Caco-2 (cell line): ENCODE data around the gene CCAR1. TPM values are rescaled to one million over a fixed set of nuclear protein-coding genes. Genes with fewer than 3 reads are reported as not detected.

ENCODE experiments used
- BruUV-seq: library from RNA; stranded (reverse); fragments of 400-500 nt; replicated peaks from 2 replicates; lab custom pipeline; 2021; lab: Mats Ljungman, UMichigan
- CTCF ChIA-PET: fragments of 300-600 bp; sonication (Branson Sonifier 250); formaldehyde crosslinking; loops from one replicate; lab custom pipeline; 2022; ENCODE audit warnings: antibody characterized with exemption; lab: Charles Lee
- POLR2A ChIA-PET: fragments of 300-600 bp; sonication (Branson Sonifier 250); formaldehyde crosslinking; loops from one replicate; lab custom pipeline; 2022; ENCODE audit warnings: antibody characterized with exemption; lab: Charles Lee
- DNase-seq, 2 experiments: peaks; one replicate each; pipeline versions ENCODE4 v3.0.0 to v3.0.0-alpha.2; 2020 to 2022
- H3K27me3 ChIP-seq: replicated peaks from 2 replicates; pipeline ENCODE4 v1.6.0; 2011; ENCODE audit warnings: low read length; ENCODE audit not compliant: control insufficient read depth, insufficient read depth
- H3K36me3 ChIP-seq: 2 replicates; pipeline ENCODE4 v1.5.1; 2011; ENCODE audit warnings: low read length; ENCODE audit not compliant: control insufficient read depth, insufficient read depth
- H3K4me1 ChIP-seq: fragments of 250-450 bp; sonication (Bioruptor Pico); 2 replicates; pipeline ENCODE4 v1.5.1; 2020; ENCODE audit warnings: mild to moderate bottlenecking
- H3K4me3 ChIP-seq: 2 replicates; pipeline ENCODE4 v1.5.1; 2011; ENCODE audit warnings: low read depth, mild to moderate bottlenecking, control low read depth, low read length
- H3K9me3 ChIP-seq: fragments of 250-450 bp; sonication (Bioruptor Pico); 2 replicates; pipeline ENCODE4 v1.5.1; 2020; ENCODE audit warnings: mild to moderate bottlenecking, moderate library complexity
- H3K27ac Mint-ChIP-seq: one replicate; pipeline ENCODE4 v1.8.0; 2022; ENCODE audit warnings: mixed read lengths; ENCODE audit not compliant: unreplicated experiment
- H3K27me3 Mint-ChIP-seq: one replicate; pipeline ENCODE4 v1.8.0; 2022; ENCODE audit warnings: mixed read lengths; ENCODE audit not compliant: insufficient read depth, unreplicated experiment
- H3K36me3 Mint-ChIP-seq: one replicate; pipeline ENCODE4 v1.8.0; 2022; ENCODE audit warnings: mild to moderate bottlenecking, mixed read lengths; ENCODE audit not compliant: insufficient read depth, unreplicated experiment
- H3K4me1 Mint-ChIP-seq: one replicate; pipeline ENCODE4 v1.8.0; 2022; ENCODE audit warnings: low read depth, mixed read lengths; ENCODE audit not compliant: unreplicated experiment
- H3K4me3 Mint-ChIP-seq: one replicate; pipeline ENCODE4 v1.8.0; 2022; ENCODE audit warnings: mild to moderate bottlenecking, moderate library complexity, mixed read lengths; ENCODE audit not compliant: unreplicated experiment
- H3K9me3 Mint-ChIP-seq: one replicate; pipeline ENCODE4 v1.8.0; 2022; ENCODE audit warnings: mixed read lengths; ENCODE audit not compliant: unreplicated experiment
- intact Hi-C: fragments of 100-400 bp; cut with micrococcal nuclease; formaldehyde crosslinking; loops from one replicate; pipeline ENCODE4 v1.10.0; 2022; ENCODE audit not compliant: unreplicated experiment
- total RNA-seq: library from RNA; stranded (reverse); gene quantifications from 2 replicates; pipeline ENCODE4 v1.2.3, GENCODE V29; 2022
- TF ChIP-seq, protein P1 (sequence below), 2 experiments: fragments of 200-600 bp in 1 of 2; IDR thresholded peaks; 1 replicate in 1 of 2; 2 replicates in 1 of 2; pipeline versions ENCODE4 v1.5.1 to v1.8.0; 2011 to 2022; ENCODE audit warnings: antibody characterized with exemption in 1 of 2, control low read depth in 1 of 2, inconsistent platforms in 1 of 2, low read depth in 1 of 2, low read length in 1 of 2, mild to moderate bottlenecking in 1 of 2, moderate library complexity in 1 of 2; ENCODE audit not compliant: insufficient read depth in 1 of 2, severe bottlenecking in 1 of 2, unreplicated experiment in 1 of 2

CCAR1 gene
- total RNA-seq, 1 experiment from 2014 or later: 180 TPM

DNA sequence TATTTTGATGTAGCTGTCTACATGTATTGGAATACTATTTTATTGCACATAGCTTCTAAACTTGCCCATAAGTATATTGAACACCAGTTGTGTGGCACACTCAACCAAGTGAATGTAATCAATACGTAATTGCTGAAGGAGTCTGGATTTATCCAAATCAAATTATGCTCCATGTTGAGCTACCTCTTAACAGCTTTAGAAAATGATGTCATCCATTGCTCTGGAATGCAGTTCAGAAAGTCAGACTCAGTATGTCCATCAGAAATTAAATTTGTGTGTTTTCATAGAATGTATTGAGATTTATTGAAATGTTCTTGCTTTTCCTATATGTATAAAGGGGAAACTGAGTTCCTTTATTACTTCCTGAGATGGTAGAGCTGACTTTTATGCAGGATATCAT lies 25.0 kb upstream of the CCAR1 start:
- no TSS peak for BruUV-seq
- H3K9me3 ChIP-seq: no peaks in the 10 kb centered on the region
- TF ChIP-seq, protein P1, sequence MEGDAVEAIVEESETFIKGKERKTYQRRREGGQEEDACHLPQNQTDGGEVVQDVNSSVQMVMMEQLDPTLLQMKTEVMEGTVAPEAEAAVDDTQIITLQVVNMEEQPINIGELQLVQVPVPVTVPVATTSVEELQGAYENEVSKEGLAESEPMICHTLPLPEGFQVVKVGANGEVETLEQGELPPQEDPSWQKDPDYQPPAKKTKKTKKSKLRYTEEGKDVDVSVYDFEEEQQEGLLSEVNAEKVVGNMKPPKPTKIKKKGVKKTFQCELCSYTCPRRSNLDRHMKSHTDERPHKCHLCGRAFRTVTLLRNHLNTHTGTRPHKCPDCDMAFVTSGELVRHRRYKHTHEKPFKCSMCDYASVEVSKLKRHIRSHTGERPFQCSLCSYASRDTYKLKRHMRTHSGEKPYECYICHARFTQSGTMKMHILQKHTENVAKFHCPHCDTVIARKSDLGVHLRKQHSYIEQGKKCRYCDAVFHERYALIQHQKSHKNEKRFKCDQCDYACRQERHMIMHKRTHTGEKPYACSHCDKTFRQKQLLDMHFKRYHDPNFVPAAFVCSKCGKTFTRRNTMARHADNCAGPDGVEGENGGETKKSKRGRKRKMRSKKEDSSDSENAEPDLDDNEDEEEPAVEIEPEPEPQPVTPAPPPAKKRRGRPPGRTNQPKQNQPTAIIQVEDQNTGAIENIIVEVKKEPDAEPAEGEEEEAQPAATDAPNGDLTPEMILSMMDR (IDR thresholded peaks at IDR 0.05; ENCODE audit: insufficient read depth in 1 of 2, low read depth in 1 of 2, low read length in 1 of 2, severe bottlenecking in 1 of 2, unreplicated experiment in 1 of 2): no peak
- Mint-ChIP-seq H3K27ac (no peak overlapping the region), H3K4me1 (no peaks in the 10 kb centered on the region), H3K4me3 (no peak overlapping the region), H3K36me3 (peaks cover 6% of the 10 kb centered on the region), H3K9me3 (no peaks in the 10 kb centered on the region), H3K27me3 (no peaks in the 10 kb centered on the region)
- peaks cover under 1% of the 10 kb centered on the region for H3K36me3 ChIP-seq
- no peaks in the 10 kb centered on the region for H3K27me3 ChIP-seq
- intact Hi-C loops: no loop called here
- POLR2A ChIA-PET: no interaction called here
- no peak overlapping the region for H3K4me3 ChIP-seq
- DNase-seq: no peak
- H3K4me1 ChIP-seq: no peaks in the 10 kb centered on the region
- CTCF ChIA-PET: interaction anchor here (0.6 kb wide), 1 partner anchor 237 kb away, joined by 5 read pairs; no protein-coding TSS in a partner anchor

DNA sequence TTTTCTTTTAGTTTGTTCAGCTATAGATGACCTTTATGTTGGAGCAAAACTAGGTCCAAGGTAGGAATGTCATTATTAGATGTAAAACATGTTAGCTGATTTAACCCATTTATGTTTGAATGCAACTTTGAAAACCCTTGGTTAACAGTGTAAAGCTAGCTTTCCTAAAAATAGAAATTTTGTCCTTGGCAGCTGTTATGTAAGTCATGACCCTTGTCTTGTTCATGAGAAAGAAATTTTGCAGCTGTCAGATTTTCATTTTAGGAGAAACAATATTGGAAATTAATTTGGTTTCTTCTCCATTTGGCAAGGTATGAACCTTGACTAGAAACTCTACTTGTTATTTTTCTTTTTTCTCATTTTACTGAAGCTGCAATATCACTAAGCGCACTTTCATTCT lies 23.9 kb upstream of the CCAR1 start:
- ChIA-PET CTCF (interaction anchor here (0.6 kb wide), 2 partner anchors 23 to 148 kb away, joined by 3 to 5 read pairs; no protein-coding TSS in a partner anchor), POLR2A (interaction anchor here (0.7 kb wide), 1 partner anchor 47 kb away, joined by 3 read pairs; no protein-coding TSS in a partner anchor)
- Mint-ChIP-seq H3K9me3 (no peaks in the 10 kb centered on the region), H3K4me3 (no peak overlapping the region), H3K4me1 (no peaks in the 10 kb centered on the region), H3K36me3 (no peaks in the 10 kb centered on the region), H3K27ac (no peak overlapping the region), H3K27me3 (no peaks in the 10 kb centered on the region)
- H3K4me3 ChIP-seq: no peak overlapping the region
- no peak for DNase-seq
- H3K27me3 ChIP-seq: no peaks in the 10 kb centered on the region
- BruUV-seq: no TSS peak
- TF ChIP-seq, protein P1 (IDR thresholded peaks at IDR 0.05; ENCODE audit: insufficient read depth in 1 of 2, low read depth in 1 of 2, low read length in 1 of 2, severe bottlenecking in 1 of 2, unreplicated experiment in 1 of 2): no peak
- intact Hi-C loops: no loop called here
- no peaks in the 10 kb centered on the region for H3K9me3 ChIP-seq
- H3K4me1 ChIP-seq: no peaks in the 10 kb centered on the region
- H3K36me3 ChIP-seq: no peaks in the 10 kb centered on the region

DNA sequence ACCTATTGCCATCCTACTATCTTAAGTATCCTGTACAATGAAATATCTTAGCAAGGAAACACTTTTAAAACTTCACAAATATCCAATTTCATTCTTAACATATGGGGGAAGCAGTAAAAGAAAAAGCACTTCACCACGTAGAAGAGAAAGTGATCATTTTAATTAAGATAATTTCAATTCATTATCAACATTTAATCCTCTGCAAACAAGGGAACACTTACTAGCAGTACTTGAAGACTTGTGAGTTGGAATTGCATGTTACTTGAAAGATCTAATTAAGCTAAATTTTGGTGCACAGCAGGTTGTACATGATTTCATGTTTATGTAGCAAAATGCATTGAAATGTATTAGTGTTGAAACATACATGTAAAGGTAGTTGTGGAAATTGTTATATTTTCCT lies 20.8 kb upstream of the CCAR1 start:
- no peak overlapping the region for H3K27ac Mint-ChIP-seq
- H3K4me1 ChIP-seq: no peaks in the 10 kb centered on the region
- no peaks in the 10 kb centered on the region for H3K36me3 Mint-ChIP-seq
- ChIA-PET POLR2A (no interaction called here), CTCF (no interaction called here)
- H3K4me3 ChIP-seq: no peak overlapping the region
- H3K27me3 Mint-ChIP-seq: no peaks in the 10 kb centered on the region
- H3K9me3 Mint-ChIP-seq: no peaks in the 10 kb centered on the region
- H3K4me1 Mint-ChIP-seq: no peaks in the 10 kb centered on the region
- TF ChIP-seq, protein P1 (IDR thresholded peaks at IDR 0.05; ENCODE audit: insufficient read depth in 1 of 2, low read depth in 1 of 2, low read length in 1 of 2, severe bottlenecking in 1 of 2, unreplicated experiment in 1 of 2): no peak
- no peaks in the 10 kb centered on the region for H3K36me3 ChIP-seq
- no peak overlapping the region for H3K4me3 Mint-ChIP-seq
- DNase-seq: no peak
- no TSS peak for BruUV-seq
- H3K27me3 ChIP-seq: no peaks in the 10 kb centered on the region
- H3K9me3 ChIP-seq: no peaks in the 10 kb centered on the region
- intact Hi-C loops: no loop called here
